Tibial artery (tissue), 4 donors: ENCODE results near the gene TUT1.
A peak's percentile ranks its signal among the peaks of the same experiment; 100 is the strongest.
"Not testable (repeated sequence)": the region's sequence is repeated elsewhere in the genome, so short reads cannot be mapped to it uniquely, and the experiment has no call there.

Source experiments
- DNase-seq, 2 donors: peaks; one replicate each; pipeline ENCODE4 v3.0.0-alpha.2; 2019
- H3K27ac ChIP-seq, 2 donors: fragments of 200-600 bp; sonication (generic) in 1 of 2; 1 replicate in 1 of 2; 2 replicates in 1 of 2; pipeline ENCODE4 v1.5.1; 2018 to 2019; ENCODE audit warnings: mild to moderate bottlenecking in 1 of 2
- H3K27me3 ChIP-seq, 2 donors: fragments of 200-600 bp; sonication (generic) in 1 of 2; one replicate each; pipeline versions ENCODE4 v1.5.1 to v1.6.0; 2016 to 2019
- H3K36me3 ChIP-seq, 3 donors: fragments of 200-600 bp; sonication (generic) in 2 of 3; one replicate each; pipeline ENCODE4 v1.5.1; 2016 to 2019; ENCODE audit warnings: mild to moderate bottlenecking in 2 of 3
- H3K4me1 ChIP-seq, 4 donors: fragments of 200-600 bp; sonication (generic) in 2 of 4; 1 replicate in 3 of 4; 2 replicates in 1 of 4; pipeline ENCODE4 v1.5.1; 2016 to 2019
- H3K4me3 ChIP-seq, 2 donors: fragments of 200-600 bp; sonication (generic) in 1 of 2; 1 replicate in 1 of 2; 2 replicates in 1 of 2; pipeline ENCODE4 v1.5.1; 2018 to 2019; ENCODE audit warnings: mild to moderate bottlenecking in 2 of 2
- H3K9me3 ChIP-seq, 3 donors: fragments of 200-600 bp; sonication (generic) in 1 of 3; one replicate each; pipeline ENCODE4 v1.5.1; 2016 to 2019
- CTCF ChIP-seq, 2 experiments: fragments of 200-600 bp in 1 of 2; fragments of 450-650 bp in 1 of 2; IDR thresholded peaks; one replicate each; pipeline ENCODE4 v1.5.1; 2017 to 2019; ENCODE audit warnings: antibody characterized with exemption in 2 of 2, mild to moderate bottlenecking in 1 of 2, moderate library complexity in 1 of 2
- intact Hi-C: fragments of 100-400 bp; cut with DNase I; formaldehyde crosslinking; loops from one replicate; pipeline ENCODE4 v1.15.0; 2023; ENCODE audit warnings: low total_unique reads

TUT1 gene

GRCh38 chr11:62592989-62593421 is 1.7 kb upstream of the TUT1 start:
- no peak overlapping the region for H3K4me3 ChIP-seq

GRCh38 chr11:62592146-62592815 is 958 bp upstream of the TUT1 start:
- H3K27ac ChIP-seq, result peak overlapping the region; percentile 89 to 97
- H3K4me3 ChIP-seq, result peak overlapping the region; percentile 69 to 89
- TF ChIP-seq CTCF (IDR thresholded peaks at IDR 0.05), result no peak
- H3K9me3 ChIP-seq, result no peaks in the 10 kb centered on the region
- intact Hi-C loops, result loop anchor here (10.0 kb wide), 1 partner anchor 47 kb away; the partner anchor contains the start of gene AHNAK
- H3K27me3 ChIP-seq, result no peaks in the 10 kb centered on the region
- peaks cover 0 to 30% (median 19%) of the 10 kb centered on the region in 4 donors for H3K4me1 ChIP-seq
- DNase-seq, result no peak
- H3K36me3 ChIP-seq, result peaks cover 40 to 56% (median 55%) of the 10 kb centered on the region in 3 donors

More at GRCh38 chr11:62592989-62593421, 1.7 kb upstream of the TUT1 start:
- no peak for DNase-seq
- H3K27ac ChIP-seq, result peak overlapping the region; percentile 89 to 97
- no peaks in the 10 kb centered on the region for H3K9me3 ChIP-seq
- intact Hi-C loops, result loop anchor here (10.0 kb wide), 1 partner anchor 48 kb away; the partner anchor contains the start of gene AHNAK
- H3K36me3 ChIP-seq, result peaks cover 44 to 56% (median 55%) of the 10 kb centered on the region in 3 donors
- peaks cover 0 to 30% (median 19%) of the 10 kb centered on the region in 4 donors for H3K4me1 ChIP-seq
- no peaks in the 10 kb centered on the region for H3K27me3 ChIP-seq
- TF ChIP-seq CTCF (IDR thresholded peaks at IDR 0.05), result no peak

DNA sequence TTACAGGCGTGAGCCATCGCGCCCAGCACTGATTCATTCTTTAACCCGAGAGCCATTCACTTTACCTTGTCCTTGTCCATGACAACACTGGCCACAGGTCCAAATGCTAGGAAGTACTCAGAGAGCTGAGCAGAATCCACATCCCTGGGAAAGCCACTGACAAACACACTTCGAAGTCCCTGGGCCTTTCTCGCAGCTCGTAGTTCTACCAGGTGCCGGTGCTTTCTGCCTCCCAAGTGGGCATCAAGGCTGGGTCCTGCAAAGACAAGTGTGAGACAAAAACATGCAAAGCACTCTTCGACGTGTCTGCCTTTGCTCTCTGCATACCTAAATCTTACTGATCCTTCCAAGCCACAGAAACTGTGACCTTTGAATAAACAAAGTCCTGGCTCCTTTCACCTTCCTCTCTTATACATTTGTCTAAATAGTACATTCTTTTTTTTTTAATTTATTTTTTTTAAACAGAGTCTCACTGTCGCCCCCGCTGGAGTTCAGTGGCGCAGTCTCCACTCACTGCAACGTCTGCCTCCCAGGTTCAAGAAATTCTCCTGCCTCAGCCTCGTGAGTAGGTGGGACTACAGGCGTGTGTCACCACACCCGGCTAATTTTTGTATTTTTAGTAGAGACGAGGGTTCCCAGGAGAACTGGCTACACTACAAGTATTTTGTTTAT is 2.2 kb downstream of the TUT1 start:
- Histone ChIP-seq H3K27ac (no peak overlapping the region), H3K9me3 (no peaks in the 10 kb centered on the region), H3K27me3 (no peaks in the 10 kb centered on the region), H3K4me1 (peaks cover 0 to 30% (median 19%) of the 10 kb centered on the region in 4 donors), H3K4me3 (no peak overlapping the region), H3K36me3 (peaks cover 10 to 53% (median 32%) of the 10 kb centered on the region in 3 donors)
- DNase-seq, result no peak
- intact Hi-C loops, result no loop called here
- TF ChIP-seq CTCF (IDR thresholded peaks at IDR 0.05), result no peak

DNA sequence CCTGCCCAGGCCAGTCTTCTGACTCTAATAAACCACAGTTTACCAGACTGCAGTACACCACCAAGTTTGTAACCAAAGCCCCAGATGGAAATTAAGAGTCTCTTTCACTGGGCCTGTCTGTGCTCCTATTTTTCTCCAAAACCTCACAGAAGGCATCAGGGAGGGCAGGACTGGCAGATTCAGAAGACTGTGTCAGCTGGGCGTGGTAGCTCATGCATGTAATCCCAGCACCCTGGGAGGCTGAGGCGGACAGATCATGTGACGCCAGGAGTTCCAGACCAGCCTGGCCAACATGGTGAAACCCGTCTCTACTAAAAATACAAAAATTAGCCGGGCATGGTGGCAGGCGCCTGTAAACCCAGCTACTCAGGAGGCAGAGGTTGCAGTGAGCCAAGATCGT is 6.0 kb downstream of the TUT1 start:
- H3K27me3 ChIP-seq, H3K27ac ChIP-seq, H3K9me3 ChIP-seq, intact Hi-C loops, DNase-seq, H3K4me1 ChIP-seq, H3K4me3 ChIP-seq: not testable (repeated sequence)
- peaks cover 14 to 76% (median 43%) of the 10 kb centered on the region in 3 donors for H3K36me3 ChIP-seq

GRCh38 chr11:62581735-62582134 is 9.6 kb downstream of the TUT1 start:
- H3K9me3 ChIP-seq, H3K4me1 ChIP-seq, DNase-seq, H3K27ac ChIP-seq, intact Hi-C loops, H3K4me3 ChIP-seq, H3K27me3 ChIP-seq: not testable (repeated sequence)
- H3K36me3 ChIP-seq, result peaks cover 15 to 87% (median 39%) of the 10 kb centered on the region in 3 donors

GRCh38 chr11:62580959-62581715 is 10.2 kb downstream of the TUT1 start:
- no peaks in the 10 kb centered on the region for H3K4me1 ChIP-seq
- H3K36me3 ChIP-seq, result peaks cover 20 to 87% (median 44%) of the 10 kb centered on the region in 3 donors
- DNase-seq, result no peak
- no peaks in the 10 kb centered on the region for H3K9me3 ChIP-seq
- no peak for TF ChIP-seq CTCF (IDR thresholded peaks at IDR 0.05)
- intact Hi-C loops, result no loop called here
- no peaks in the 10 kb centered on the region for H3K27me3 ChIP-seq
- H3K4me3 ChIP-seq, result no peak overlapping the region
- no peak overlapping the region for H3K27ac ChIP-seq
